Islet precursor cell (in vitro differentiated cells): Measurements from ENCODE around the gene CAT.

Experiments used
- DNase-seq: peaks from one replicate; pipeline ENCODE4 v3.0.0-alpha.2; 2018

Gene CAT

GRCh38 chr11:34425867-34426266, 12.9 kb upstream of the CAT start:
- no peak for DNase-seq

GRCh38 chr11:34426766-34427185, 12.0 kb upstream of the CAT start:
- no peak for DNase-seq

GRCh38 chr11:34427186-34427805, 11.4 kb upstream of the CAT start:
- peak; percentile 57 for DNase-seq

GRCh38 chr11:34431979-34432378, 6.8 kb upstream of the CAT start:
- DNase-seq = no peak

GRCh38 chr11:34432822-34433221, 5.9 kb upstream of the CAT start:
- no peak for DNase-seq

- DNase-seq = no peak
Observed at GRCh38 chr11:34433899-34434298, 4.8 kb upstream of the CAT start.

GRCh38 chr11:34437224-34438125, 1.3 kb upstream of the CAT start:
- no peak for DNase-seq

- no peak for DNase-seq
Observed at GRCh38 chr11:34439610-34440198, 970 bp downstream of the CAT start.

GRCh38 chr11:34441814-34442213, 3.1 kb downstream of the CAT start:
- no peak for DNase-seq

- no peak for DNase-seq
Observed at GRCh38 chr11:34443136-34443535, 4.4 kb downstream of the CAT start.

- no peak for DNase-seq
Observed at GRCh38 chr11:34444428-34444827, 5.7 kb downstream of the CAT start.

- no peak for DNase-seq
Observed at GRCh38 chr11:34445956-34446355, 7.2 kb downstream of the CAT start.

- DNase-seq = no peak
Observed at GRCh38 chr11:34446386-34446785, 7.7 kb downstream of the CAT start.

GRCh38 chr11:34447044-34447443, 8.3 kb downstream of the CAT start:
- DNase-seq = no peak

GRCh38 chr11:34448223-34448994, 9.7 kb downstream of the CAT start:
- no peak for DNase-seq

- no peak for DNase-seq
Observed at GRCh38 chr11:34449013-34449412, 10.3 kb downstream of the CAT start.

- no peak for DNase-seq
Observed at GRCh38 chr11:34451053-34451452, 12.3 kb downstream of the CAT start.

GRCh38 chr11:34454308-34455032, 15.7 kb downstream of the CAT start:
- no peak for DNase-seq

- no peak for DNase-seq
Observed at GRCh38 chr11:34457607-34458006, 18.9 kb downstream of the CAT start.

GRCh38 chr11:34458525-34458924, 19.8 kb downstream of the CAT start:
- no peak for DNase-seq

- no peak for DNase-seq
Observed at GRCh38 chr11:34459507-34460162, 20.9 kb downstream of the CAT start.

GRCh38 chr11:34460278-34460677, 21.5 kb downstream of the CAT start:
- no peak for DNase-seq
